Skeletal muscle cell (primary cell): Measurements from ENCODE around the gene TMEM150A.
"Not testable (repeated sequence)": the region's sequence is repeated elsewhere in the genome, so short reads cannot be mapped to it uniquely, and the experiment has no call there.

Experiments used
- DNase-seq: peaks from one replicate; pipeline ENCODE4 v3.0.0-alpha.2; 2010; ENCODE audit warnings: low read depth
- H3K4me3 ChIP-seq: 2 replicates; pipeline ENCODE4 v1.5.1; 2011; ENCODE audit warnings: low read depth, mild to moderate bottlenecking, control low read depth, low read length, moderate library complexity

The TMEM150A gene

DNA sequence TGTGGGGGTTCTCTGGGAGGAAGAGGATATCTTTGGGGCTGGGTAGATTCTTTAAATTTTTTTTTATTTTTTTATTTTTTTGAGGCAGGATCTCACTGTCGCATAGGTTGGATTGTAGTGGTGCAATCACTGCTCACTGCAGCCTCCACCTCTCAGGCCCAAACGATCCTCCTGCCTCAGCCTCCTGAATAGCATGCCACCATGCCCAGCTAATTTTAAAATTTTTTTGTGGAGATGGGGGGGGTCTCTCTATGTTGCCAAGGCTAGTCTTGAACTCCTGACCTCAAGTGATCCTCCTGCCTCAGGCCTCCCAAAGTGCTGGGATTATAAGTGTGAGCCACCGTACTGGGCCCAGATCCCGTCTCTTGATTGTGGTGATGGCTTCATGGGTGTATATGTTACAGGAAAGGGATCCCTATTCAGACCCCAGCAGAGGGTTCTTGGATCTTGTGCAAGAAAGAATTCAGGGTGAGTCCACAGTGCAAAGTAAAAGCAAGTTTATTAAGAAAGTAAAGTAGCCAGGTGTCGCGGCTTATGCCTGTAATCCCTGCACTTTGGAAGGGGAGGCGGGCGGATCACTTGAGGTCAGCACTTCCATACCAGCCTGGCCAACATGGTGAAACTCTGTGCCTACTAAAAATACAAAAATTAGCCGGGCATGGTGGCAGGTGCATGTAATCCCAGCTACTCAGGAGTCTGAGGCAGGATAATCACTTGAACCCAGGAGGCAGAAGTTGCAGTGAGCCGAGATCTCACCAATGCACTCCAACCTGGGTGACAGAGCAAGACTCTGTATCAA is 11.4 kb upstream of the TMEM150A start:
- DNase-seq, result no peak
- H3K4me3 ChIP-seq, result no peak overlapping the region

- DNase-seq, result peak; percentile 60
- H3K4me3 ChIP-seq, result peak within 1 kb of the TSS; percentile 81
These were observed 9.4 kb upstream of the TMEM150A start, which contains the start of gene C2orf68 for GRCh38 chr2:85611705-85612587. C2orf68 (minus strand) TSS chr2:85612066; CDS start chr2:85611984, 82 bp downstream.

DNA sequence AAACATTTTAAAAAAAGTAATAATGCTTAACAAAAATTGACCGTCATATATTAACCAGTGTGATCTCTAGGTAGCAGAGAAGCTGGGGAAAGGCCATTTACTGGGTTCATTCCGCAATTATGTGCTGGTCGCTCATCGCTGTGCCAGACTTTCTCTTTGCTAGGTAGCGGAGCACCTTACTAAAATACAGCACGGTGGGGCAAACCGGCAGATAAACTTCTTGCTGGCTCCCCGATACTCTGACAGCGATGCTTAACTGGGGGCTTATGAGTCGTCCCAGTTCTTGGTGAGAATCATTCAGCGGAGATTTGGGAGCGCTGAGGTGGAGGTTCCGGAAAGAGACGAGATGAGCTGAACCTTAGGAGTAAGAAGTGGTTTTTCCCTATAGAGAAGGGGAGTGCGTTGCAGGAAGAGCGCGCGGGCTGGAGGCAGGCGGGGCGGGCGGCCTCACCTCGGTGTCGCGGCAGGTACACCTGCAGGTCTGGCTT is 8.8 kb upstream of the TMEM150A start:
- peak overlapping the region; percentile 81 for H3K4me3 ChIP-seq
- no peak for DNase-seq

DNA sequence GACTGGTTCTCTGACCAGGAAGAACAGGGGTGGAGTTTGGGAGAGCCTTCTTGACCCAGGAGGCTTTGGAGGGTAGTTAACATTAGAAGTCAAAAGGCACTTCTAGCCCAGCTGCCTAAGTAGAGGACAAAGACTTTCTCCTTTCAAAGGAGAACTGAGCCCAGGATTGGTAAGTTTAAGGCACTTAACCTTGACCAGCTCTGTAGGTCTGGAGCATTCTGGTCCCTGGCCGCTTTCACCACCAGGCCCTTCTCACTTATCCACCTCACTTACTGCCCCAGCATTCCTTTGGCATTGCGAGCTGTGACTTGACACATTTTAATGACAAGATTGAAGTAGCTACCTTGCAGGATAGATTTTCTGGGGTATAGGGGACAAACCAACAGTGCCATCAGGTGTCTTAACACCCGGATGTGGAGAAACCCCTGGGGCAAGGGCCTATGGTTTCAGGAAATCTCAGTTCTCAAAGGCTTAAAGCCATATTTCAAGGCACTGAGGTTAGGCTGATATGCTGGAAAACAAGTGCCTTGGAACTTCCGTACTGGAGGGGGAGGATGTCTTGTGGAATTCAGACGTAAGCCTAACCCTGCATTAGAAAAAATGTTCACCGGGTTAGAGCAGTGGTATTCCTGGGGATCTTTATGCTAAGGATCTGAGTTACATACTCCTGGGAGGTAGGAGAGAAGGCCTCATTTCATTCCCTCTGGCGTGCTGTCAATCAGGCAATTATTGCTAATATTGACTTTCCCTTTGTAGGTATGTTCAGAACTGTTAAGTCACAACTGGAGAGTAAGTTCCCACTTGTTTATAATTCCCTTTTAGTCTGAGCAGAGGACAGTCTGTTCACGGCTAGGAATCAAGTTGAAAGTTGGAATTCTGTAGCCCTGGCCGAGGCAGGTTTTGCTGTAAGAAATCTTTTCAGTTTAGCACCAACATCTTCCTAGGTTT is 5.0 kb upstream of the TMEM150A start:
- no peak overlapping the region for H3K4me3 ChIP-seq
- DNase-seq, result no peak

GRCh38 chr2:85606116-85606455 is 3.6 kb upstream of the TMEM150A start:
- H3K4me3 ChIP-seq, result no peak overlapping the region
- DNase-seq, result no peak

DNA sequence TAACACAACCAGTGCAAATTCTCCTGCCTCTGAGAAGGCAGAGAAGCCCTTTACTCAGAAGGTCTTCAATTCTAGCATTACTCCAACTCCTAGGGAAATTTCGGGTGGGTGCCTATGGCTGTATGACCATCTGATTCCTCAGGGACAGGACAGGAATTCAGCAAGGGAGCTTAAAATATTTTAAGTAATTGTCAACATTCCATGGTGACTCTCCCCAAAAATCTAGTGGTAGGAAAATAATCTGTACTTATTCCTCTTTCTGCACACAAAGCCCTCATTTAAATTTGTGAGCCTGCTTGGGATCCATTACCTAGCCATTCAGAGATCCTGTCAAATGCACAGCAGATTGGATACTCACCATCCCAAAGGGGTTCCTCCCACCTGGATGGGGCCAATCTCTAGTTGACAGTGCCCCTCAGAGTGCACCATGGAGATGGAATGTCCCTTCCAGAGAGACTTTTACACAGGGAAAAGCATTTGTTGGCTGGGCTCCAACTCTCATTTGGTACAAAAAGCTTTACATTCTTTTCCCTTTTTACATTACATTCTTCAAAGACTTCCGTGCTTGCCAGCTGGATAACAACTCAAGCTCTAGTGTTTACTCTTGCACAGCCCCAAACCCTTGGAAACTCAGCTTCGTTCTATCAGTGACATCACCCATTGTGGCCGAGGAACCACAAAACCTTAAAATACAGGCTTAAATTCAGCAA is 3.1 kb upstream of the TMEM150A start:
- no peak overlapping the region for H3K4me3 ChIP-seq
- peak; percentile 57 for DNase-seq

DNA sequence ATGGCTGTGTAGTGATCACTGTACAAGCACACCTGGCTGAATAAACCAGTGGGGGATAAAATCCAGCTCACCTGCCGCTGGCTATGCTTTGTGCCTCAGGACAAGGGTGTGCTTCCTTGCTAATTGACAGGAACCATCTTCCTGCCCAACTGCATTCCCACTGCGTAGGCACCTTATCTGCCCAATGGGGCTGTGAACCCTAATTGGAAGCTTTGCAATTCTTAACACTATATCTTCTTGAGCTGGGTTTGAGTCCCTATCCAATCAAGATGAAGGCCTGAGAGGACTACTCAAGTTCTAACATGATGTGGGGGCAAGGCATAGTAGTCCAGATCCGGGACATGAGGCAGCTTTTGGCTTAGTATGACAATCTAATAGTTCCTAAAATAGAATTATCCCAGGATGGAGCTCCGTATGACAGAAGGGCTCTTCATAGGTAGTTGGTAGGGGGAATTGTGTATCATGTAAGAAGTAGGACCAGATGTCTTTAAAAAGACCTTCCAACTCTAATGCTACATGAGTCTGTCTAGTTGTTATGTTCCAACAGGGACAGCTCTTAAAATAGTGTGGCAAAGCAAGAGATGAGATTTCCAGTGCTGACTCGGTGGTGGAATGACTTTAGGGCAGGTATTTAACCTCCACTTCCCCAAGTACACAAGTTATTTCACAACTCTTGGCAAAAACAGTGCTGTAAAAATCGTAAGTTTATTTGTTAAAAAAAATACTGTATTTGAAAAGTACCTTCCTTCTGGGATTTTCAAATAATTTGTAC is 2.3 kb upstream of the TMEM150A start:
- DNase-seq, result no peak
- H3K4me3 ChIP-seq, result no peak overlapping the region

GRCh38 chr2:85604133-85604444 is 1.6 kb upstream of the TMEM150A start:
- H3K4me3 ChIP-seq, DNase-seq: not testable (repeated sequence)

GRCh38 chr2:85601771-85602475 is 575 bp downstream of the TMEM150A start:
- no peak for DNase-seq
- H3K4me3 ChIP-seq, result peak overlapping the region; percentile 64

GRCh38 chr2:85600951-85601770 is 1.3 kb downstream of the TMEM150A start:
- no peak for DNase-seq

DNA sequence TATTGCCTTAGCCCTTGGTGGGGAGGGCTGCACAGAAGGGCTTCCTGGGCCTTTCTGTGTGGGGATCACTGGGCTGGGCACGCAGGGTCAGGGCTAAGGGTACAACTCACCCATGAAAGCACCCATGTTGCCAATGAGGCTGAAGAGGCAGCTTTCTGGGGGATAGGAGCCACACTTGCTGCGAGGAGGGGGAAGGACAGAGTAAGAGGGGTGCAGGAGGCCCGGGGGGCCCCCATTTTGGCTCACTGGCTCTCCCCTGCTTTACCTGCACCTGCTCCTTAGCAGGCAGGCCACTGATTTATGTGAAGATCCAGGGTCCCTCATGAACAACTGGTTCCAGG is 2.3 kb downstream of the TMEM150A start:
- DNase-seq, result no peak
- H3K4me3 ChIP-seq, result no peak overlapping the region

More at GRCh38 chr2:85600951-85601770, 1.3 kb downstream of the TMEM150A start:
- peak overlapping the region; percentile 64 for H3K4me3 ChIP-seq

- no peak overlapping the region for H3K4me3 ChIP-seq
These were observed 2.8 kb downstream of the TMEM150A start for GRCh38 chr2:85599468-85600234.

GRCh38 chr2:85598594-85599340 is 3.7 kb downstream of the TMEM150A start:
- H3K4me3 ChIP-seq, result no peak overlapping the region
- DNase-seq, result no peak

More at GRCh38 chr2:85599468-85600234, 2.8 kb downstream of the TMEM150A start:
- no peak for DNase-seq

DNA sequence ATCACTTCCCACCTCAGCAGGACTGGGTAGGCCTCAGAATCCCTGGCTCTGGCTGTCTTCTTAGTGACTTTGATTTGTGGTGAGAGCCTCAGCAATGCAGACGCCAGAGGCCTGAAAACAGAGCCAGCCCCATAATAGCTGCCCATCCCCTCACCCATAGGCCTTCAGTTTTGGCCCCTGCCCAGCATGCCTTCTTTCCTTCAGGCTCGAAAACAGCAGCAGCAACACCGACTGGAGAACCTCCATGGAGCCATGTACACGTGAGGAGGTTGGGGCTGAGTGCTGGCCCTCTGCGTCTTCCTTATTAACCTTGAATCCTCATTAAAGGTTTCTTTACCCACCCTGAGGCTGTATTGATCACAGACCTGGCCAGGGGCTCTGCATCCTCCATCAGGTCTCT is 5.3 kb downstream of the TMEM150A start:
- no peak overlapping the region for H3K4me3 ChIP-seq
- DNase-seq, result no peak

- H3K4me3 ChIP-seq, result peak overlapping the region; percentile 53
- DNase-seq, result no peak
These were observed 5.9 kb downstream of the TMEM150A start for GRCh38 chr2:85596486-85597143.
